Neutrophil (primary cell): Measurements from ENCODE around the gene PTGIS.

Experiments used
- H3K27ac ChIP-seq: fragments of 200-600 bp; sonication (generic); 2 replicates; pipeline ENCODE4 v1.5.1; 2016; ENCODE audit warnings: mild to moderate bottlenecking, moderate library complexity
- H3K27me3 ChIP-seq: fragments of 200-600 bp; sonication (generic); 2 replicates; pipeline ENCODE4 v1.6.0; 2016; ENCODE audit warnings: mild to moderate bottlenecking
- H3K36me3 ChIP-seq: fragments of 200-600 bp; sonication (generic); 2 replicates; pipeline ENCODE4 v1.5.1; 2017
- H3K4me1 ChIP-seq, 2 experiments: fragments of 200-600 bp in 1 of 2; sonication (generic) in 1 of 2; 1 replicate in 1 of 2; 2 replicates in 1 of 2; pipeline versions ENCODE4 v1.5.1 to v1.6.1; 2013 to 2016; ENCODE audit warnings: low read depth in 1 of 2, low read length in 1 of 2, mild to moderate bottlenecking in 1 of 2, moderate library complexity in 1 of 2; ENCODE audit not compliant: control insufficient read depth in 1 of 2, insufficient read depth in 1 of 2
- H3K4me3 ChIP-seq, 2 experiments: fragments of 200-600 bp in 1 of 2; sonication (generic) in 1 of 2; 1 replicate in 1 of 2; 2 replicates in 1 of 2; pipeline ENCODE4 v1.5.1; 2013 to 2016; ENCODE audit warnings: low read depth in 1 of 2, low read length in 1 of 2, mild to moderate bottlenecking in 1 of 2, moderate library complexity in 1 of 2
- H3K9me3 ChIP-seq: fragments of 200-600 bp; sonication (generic); 2 replicates; pipeline ENCODE4 v1.5.1; 2016
- TF ChIP-seq, protein P1 (sequence below): fragments of 200-600 bp; sonication (generic); IDR thresholded peaks from 2 replicates; pipeline ENCODE4 v1.5.1; 2016; ENCODE audit warnings: antibody characterized with exemption

The PTGIS gene

GRCh38 chr20:49469060-49469459 lies 98.9 kb downstream of the PTGIS start:
- H3K36me3 ChIP-seq = no peaks in the 10 kb centered on the region
- TF ChIP-seq, protein P1, sequence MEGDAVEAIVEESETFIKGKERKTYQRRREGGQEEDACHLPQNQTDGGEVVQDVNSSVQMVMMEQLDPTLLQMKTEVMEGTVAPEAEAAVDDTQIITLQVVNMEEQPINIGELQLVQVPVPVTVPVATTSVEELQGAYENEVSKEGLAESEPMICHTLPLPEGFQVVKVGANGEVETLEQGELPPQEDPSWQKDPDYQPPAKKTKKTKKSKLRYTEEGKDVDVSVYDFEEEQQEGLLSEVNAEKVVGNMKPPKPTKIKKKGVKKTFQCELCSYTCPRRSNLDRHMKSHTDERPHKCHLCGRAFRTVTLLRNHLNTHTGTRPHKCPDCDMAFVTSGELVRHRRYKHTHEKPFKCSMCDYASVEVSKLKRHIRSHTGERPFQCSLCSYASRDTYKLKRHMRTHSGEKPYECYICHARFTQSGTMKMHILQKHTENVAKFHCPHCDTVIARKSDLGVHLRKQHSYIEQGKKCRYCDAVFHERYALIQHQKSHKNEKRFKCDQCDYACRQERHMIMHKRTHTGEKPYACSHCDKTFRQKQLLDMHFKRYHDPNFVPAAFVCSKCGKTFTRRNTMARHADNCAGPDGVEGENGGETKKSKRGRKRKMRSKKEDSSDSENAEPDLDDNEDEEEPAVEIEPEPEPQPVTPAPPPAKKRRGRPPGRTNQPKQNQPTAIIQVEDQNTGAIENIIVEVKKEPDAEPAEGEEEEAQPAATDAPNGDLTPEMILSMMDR = no peak
- no peak overlapping the region for H3K4me3 ChIP-seq
- H3K27me3 ChIP-seq = peaks cover 67% of the 10 kb centered on the region
- H3K4me1 ChIP-seq = no peaks in the 10 kb centered on the region
- no peak overlapping the region for H3K27ac ChIP-seq
- no peaks in the 10 kb centered on the region for H3K9me3 ChIP-seq

- no peak overlapping the region for H3K4me3 ChIP-seq
- no peak overlapping the region for H3K27ac ChIP-seq
- TF ChIP-seq, protein P1 = no peak
- no peaks in the 10 kb centered on the region for H3K4me1 ChIP-seq
- H3K9me3 ChIP-seq = no peaks in the 10 kb centered on the region
- peaks cover 61% of the 10 kb centered on the region for H3K27me3 ChIP-seq
- no peaks in the 10 kb centered on the region for H3K36me3 ChIP-seq
These were observed 99.5 kb downstream of the PTGIS start for GRCh38 chr20:49468412-49468811.

GRCh38 chr20:49466114-49466912 lies 101.6 kb downstream of the PTGIS start:
- Histone ChIP-seq H3K27me3 (peaks cover 53% of the 10 kb centered on the region), H3K4me3 (no peak overlapping the region), H3K36me3 (no peaks in the 10 kb centered on the region), H3K27ac (no peak overlapping the region), H3K9me3 (no peaks in the 10 kb centered on the region), H3K4me1 (no peaks in the 10 kb centered on the region)
- TF ChIP-seq, protein P1 = no peak

DNA sequence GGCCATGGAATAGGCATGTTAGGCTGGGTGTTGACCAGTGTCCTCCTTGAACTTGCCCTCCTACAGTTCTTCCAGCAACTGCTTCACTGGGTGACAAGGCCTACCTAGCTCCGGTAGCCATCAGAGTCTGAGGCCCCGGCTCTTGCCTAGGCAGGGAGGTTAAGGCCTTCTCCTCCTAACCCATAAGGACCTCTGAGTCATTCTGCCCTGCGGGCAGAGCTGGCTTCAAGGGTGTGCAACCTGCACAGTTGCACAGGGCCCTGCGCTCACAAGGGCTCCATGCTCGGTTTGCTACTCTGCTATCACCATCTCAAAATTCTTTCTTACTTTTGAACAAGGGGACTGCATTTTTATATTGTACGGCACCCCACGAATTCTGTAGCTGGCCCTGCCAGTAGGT lies 103.4 kb downstream of the PTGIS start:
- no peaks in the 10 kb centered on the region for H3K9me3 ChIP-seq
- H3K36me3 ChIP-seq = no peaks in the 10 kb centered on the region
- H3K27me3 ChIP-seq = peaks cover 51% of the 10 kb centered on the region
- TF ChIP-seq, protein P1 = no peak
- no peak overlapping the region for H3K4me3 ChIP-seq
- H3K4me1 ChIP-seq = no peaks in the 10 kb centered on the region
- H3K27ac ChIP-seq = no peak overlapping the region

- Histone ChIP-seq H3K9me3 (no peaks in the 10 kb centered on the region), H3K27ac (no peak overlapping the region), H3K4me3 (no peak overlapping the region), H3K4me1 (no peaks in the 10 kb centered on the region), H3K27me3 (peaks cover 44% of the 10 kb centered on the region), H3K36me3 (no peaks in the 10 kb centered on the region)
- TF ChIP-seq, protein P1 = no peak
These were observed 105.3 kb downstream of the PTGIS start for GRCh38 chr20:49462626-49463025.
